CD14-positive monocyte (primary cell): ENCODE measurements around the gene CROCC. TPM values are rescaled to one million over a fixed set of nuclear protein-coding genes. Genes with fewer than 3 reads are reported as not detected.

Experiments
- DNase-seq, 3 donors: peaks; one replicate each; pipeline ENCODE4 v3.0.0-alpha.2; 2011 to 2022
- H2AFZ ChIP-seq: 2 replicates; pipeline ENCODE4 v1.6.0; 2012; ENCODE audit warnings: mild to moderate bottlenecking, low read depth, low read length, inconsistent platforms; ENCODE audit not compliant: insufficient read depth, poor library complexity, severe bottlenecking
- H3K27ac ChIP-seq, 2 donors: 1 replicate in 1 of 2; 2 replicates in 1 of 2; pipeline ENCODE4 v1.5.1; 2012 to 2013; ENCODE audit warnings: low read length in 2 of 2, control low read depth in 1 of 2, inconsistent platforms in 1 of 2, low read depth in 1 of 2, mild to moderate bottlenecking in 1 of 2
- H3K27me3 ChIP-seq, 2 donors: one replicate each; pipeline versions ENCODE4 v1.6.0 to v1.6.1; 2011 to 2013; ENCODE audit warnings: low read length in 2 of 2; ENCODE audit not compliant: control insufficient read depth in 2 of 2, insufficient read depth in 2 of 2
- H3K36me3 ChIP-seq, 2 donors: replicated peaks in 1 of 2; 1 replicate in 1 of 2; 2 replicates in 1 of 2; pipeline versions ENCODE4 v1.5.1 to v1.6.1; 2012 to 2013; ENCODE audit warnings: low read length in 2 of 2, control low read depth in 1 of 2, inconsistent platforms in 1 of 2, mild to moderate bottlenecking in 1 of 2; ENCODE audit not compliant: insufficient read depth in 2 of 2, control insufficient read depth in 1 of 2
- H3K4me1 ChIP-seq, 2 donors: 1 replicate in 1 of 2; 2 replicates in 1 of 2; pipeline versions ENCODE4 v1.5.1 to v1.6.1; 2012 to 2013; ENCODE audit warnings: low read length in 2 of 2, control low read depth in 1 of 2, inconsistent platforms in 1 of 2, mild to moderate bottlenecking in 1 of 2, moderate library complexity in 1 of 2; ENCODE audit not compliant: insufficient read depth in 2 of 2, control insufficient read depth in 1 of 2
- H3K4me2 ChIP-seq: replicated peaks from 2 replicates; pipeline ENCODE3; 2012; ENCODE audit warnings: low read length, moderate library complexity, mild to moderate bottlenecking; ENCODE audit not compliant: poor library complexity, severe bottlenecking; ENCODE audit errors: extremely low read depth
- H3K4me3 ChIP-seq, 3 experiments: fragments of 200-600 bp in 1 of 3; sonication (generic) in 1 of 3; replicated peaks in 1 of 3; 1 replicate in 2 of 3; 2 replicates in 1 of 3; pipeline ENCODE4 v1.5.1; 2011 to 2013; ENCODE audit warnings: low read length in 3 of 3, mild to moderate bottlenecking in 3 of 3, control low read depth in 2 of 3, low read depth in 2 of 3, inconsistent platforms in 1 of 3, moderate library complexity in 1 of 3
- H3K79me2 ChIP-seq: 2 replicates; pipeline ENCODE4 v1.6.0; 2012; ENCODE audit warnings: mild to moderate bottlenecking, control low read depth, inconsistent platforms, low read length, moderate library complexity; ENCODE audit not compliant: insufficient read depth
- H3K9ac ChIP-seq: 2 replicates; pipeline ENCODE4 v1.6.0; 2017; ENCODE audit warnings: low read length, mild to moderate bottlenecking; ENCODE audit not compliant: insufficient read depth, poor library complexity, severe bottlenecking
- H3K9me3 ChIP-seq, 2 donors: replicated peaks in 1 of 2; 1 replicate in 1 of 2; 2 replicates in 1 of 2; pipeline versions ENCODE4 v1.5.1 to v1.6.1; 2012 to 2013; ENCODE audit warnings: low read length in 2 of 2, control low read depth in 1 of 2; ENCODE audit not compliant: control insufficient read depth in 1 of 2, insufficient read depth in 1 of 2
- H4K20me1 ChIP-seq: 2 replicates; pipeline ENCODE4 v1.6.0; 2012; ENCODE audit warnings: mild to moderate bottlenecking, low read length, control low read depth, moderate library complexity; ENCODE audit not compliant: insufficient read depth
- H3K27ac Mint-ChIP-seq, 7 donors: one replicate each; pipeline ENCODE4 v1.8.0; 2020; ENCODE audit warnings: mild to moderate bottlenecking in 7 of 7, mixed read lengths in 7 of 7, moderate library complexity in 6 of 7, inconsistent platforms in 2 of 7
- H3K27me3 Mint-ChIP-seq, 3 donors: one replicate each; pipeline ENCODE4 v1.8.0; 2021 to 2022; ENCODE audit warnings: low read depth in 3 of 3, mild to moderate bottlenecking in 3 of 3, mixed read lengths in 3 of 3, moderate library complexity in 3 of 3, inconsistent platforms in 1 of 3
- H3K36me3 Mint-ChIP-seq, 2 donors: one replicate each; pipeline ENCODE4 v1.8.0; 2020; ENCODE audit warnings: mixed read lengths in 2 of 2, inconsistent platforms in 1 of 2, mild to moderate bottlenecking in 1 of 2
- H3K4me1 Mint-ChIP-seq: one replicate; pipeline ENCODE4 v1.8.0; 2020; ENCODE audit warnings: mild to moderate bottlenecking, mixed read lengths
- H3K4me3 Mint-ChIP-seq, 2 donors: one replicate each; pipeline ENCODE4 v1.8.0; 2020; ENCODE audit warnings: mild to moderate bottlenecking in 2 of 2, mixed read lengths in 2 of 2, moderate library complexity in 1 of 2
- H3K9me3 Mint-ChIP-seq, 7 donors: one replicate each; pipeline ENCODE4 v1.8.0; 2020 to 2022; ENCODE audit warnings: mixed read lengths in 7 of 7, mild to moderate bottlenecking in 6 of 7, moderate library complexity in 6 of 7, inconsistent platforms in 2 of 7
- WGBS: methylation state at CpG from one replicate; pipeline ENCODE4 v1.1.5; 2013; ENCODE audit warnings: missing lambda C conversion rate; ENCODE audit not compliant: insufficient coverage; 5-methylcytosine and 5-hydroxymethylcytosine counted together
- intact Hi-C, 2 donors: fragments of 100-400 bp; cut with micrococcal nuclease; formaldehyde crosslinking; loops; one replicate each; pipeline versions ENCODE4 v1.15.0 to v1.15.1; 2023
- polyA plus RNA-seq, 3 donors: library from polyadenylated mRNA; depleted of rRNA in 1 of 3; unstranded in 2 of 3; stranded (reverse) in 1 of 3; fragments of 300-500 nt in 2 of 3; fragments of >200 nt in 1 of 3; fragmentation: Illumina TruSeq in 2 of 3; gene quantifications; 1 replicate in 2 of 3; 2 replicates in 1 of 3; pipeline ENCODE4 v1.2.3, GENCODE V29; 2012 to 2021
- TF ChIP-seq, protein P1 (sequence below): fragments of 200-600 bp; IDR thresholded peaks from one replicate; pipeline ENCODE4 v1.8.0; 2022; ENCODE audit warnings: antibody characterized with exemption, mild to moderate bottlenecking

CROCC gene
- polyA plus RNA-seq, 3 donors = 0.21 to 46.1 (median 0.69) TPM

DNA sequence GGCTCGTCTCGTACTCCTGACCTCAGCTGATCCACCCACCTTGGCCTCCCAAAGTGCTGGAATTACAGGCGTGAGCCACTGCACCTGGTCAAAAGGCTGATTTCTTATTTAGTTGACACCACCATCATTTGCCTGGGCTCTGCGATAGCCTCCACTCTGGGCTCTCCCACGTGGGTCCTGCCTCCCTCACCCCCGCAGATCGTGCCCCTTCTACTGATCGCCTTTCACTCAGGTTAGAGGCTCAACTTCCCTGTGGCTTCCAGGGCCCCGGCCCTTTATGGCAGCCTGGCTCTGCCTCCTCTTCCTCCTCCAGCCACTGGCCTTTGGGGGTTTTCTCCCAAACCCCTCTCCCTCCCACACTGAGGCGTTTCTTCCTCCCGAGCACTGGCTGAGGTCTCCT is 61.2 kb downstream of the CROCC start:
- Mint-ChIP-seq H3K27ac (peak overlapping the region in 1 of 7 donors; percentile 79), H3K27me3 (peaks cover 43 to 51% (median 46%) of the 10 kb centered on the region in 3 donors), H3K4me1 (peaks cover 10% of the 10 kb centered on the region), H3K9me3 (peaks cover 0 to 9% (median 2%) of the 10 kb centered on the region in 7 donors), H3K36me3 (peaks cover 29 to 32% of the 10 kb centered on the region in 2 donors), H3K4me3 (peak overlapping the region in 1 of 2 donors; percentile 42)
- Histone ChIP-seq H3K27me3 (peaks cover 9 to 37% of the 10 kb centered on the region in 2 donors), H3K9me3 (peaks cover 0 to 10% of the 10 kb centered on the region in 2 donors), H3K4me3 (no peak overlapping the region), H3K79me2 (no peaks in the 10 kb centered on the region), H4K20me1 (no peaks in the 10 kb centered on the region), H3K9ac (no peak overlapping the region), H3K27ac (no peak overlapping the region), H3K36me3 (peaks cover 23 to 24% of the 10 kb centered on the region in 2 donors), H2AFZ (no peak overlapping the region), H3K4me2 (no peak overlapping the region), H3K4me1 (peaks cover 3 to 10% of the 10 kb centered on the region in 2 donors)
- intact Hi-C loops = no loop called here
- TF ChIP-seq, protein P1, sequence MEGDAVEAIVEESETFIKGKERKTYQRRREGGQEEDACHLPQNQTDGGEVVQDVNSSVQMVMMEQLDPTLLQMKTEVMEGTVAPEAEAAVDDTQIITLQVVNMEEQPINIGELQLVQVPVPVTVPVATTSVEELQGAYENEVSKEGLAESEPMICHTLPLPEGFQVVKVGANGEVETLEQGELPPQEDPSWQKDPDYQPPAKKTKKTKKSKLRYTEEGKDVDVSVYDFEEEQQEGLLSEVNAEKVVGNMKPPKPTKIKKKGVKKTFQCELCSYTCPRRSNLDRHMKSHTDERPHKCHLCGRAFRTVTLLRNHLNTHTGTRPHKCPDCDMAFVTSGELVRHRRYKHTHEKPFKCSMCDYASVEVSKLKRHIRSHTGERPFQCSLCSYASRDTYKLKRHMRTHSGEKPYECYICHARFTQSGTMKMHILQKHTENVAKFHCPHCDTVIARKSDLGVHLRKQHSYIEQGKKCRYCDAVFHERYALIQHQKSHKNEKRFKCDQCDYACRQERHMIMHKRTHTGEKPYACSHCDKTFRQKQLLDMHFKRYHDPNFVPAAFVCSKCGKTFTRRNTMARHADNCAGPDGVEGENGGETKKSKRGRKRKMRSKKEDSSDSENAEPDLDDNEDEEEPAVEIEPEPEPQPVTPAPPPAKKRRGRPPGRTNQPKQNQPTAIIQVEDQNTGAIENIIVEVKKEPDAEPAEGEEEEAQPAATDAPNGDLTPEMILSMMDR = no peak
- 67% methylated on average over 11 of the region's 11 CpGs for WGBS
- no peak for DNase-seq

DNA sequence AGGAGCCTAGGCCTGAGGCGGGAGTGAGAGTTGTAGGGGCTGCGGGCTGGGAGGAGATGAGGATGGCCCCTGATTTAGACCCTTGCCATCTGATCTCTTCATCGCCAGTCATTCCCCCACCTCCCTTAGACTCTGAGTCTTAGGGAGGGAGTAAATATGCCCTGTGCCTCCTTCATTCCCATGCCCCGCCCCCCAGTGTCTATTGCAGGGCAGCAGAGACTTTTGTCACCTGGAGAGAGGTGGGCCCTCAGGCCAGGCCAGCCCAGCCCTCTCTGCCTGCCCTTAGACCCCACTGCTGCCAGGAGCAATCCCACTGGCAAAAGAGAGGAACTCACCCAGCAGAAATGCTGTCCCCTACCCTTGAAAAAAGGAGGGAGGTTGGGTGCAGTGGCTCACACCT is 61.9 kb downstream of the CROCC start:
- no peak overlapping the region for H2AFZ ChIP-seq
- peaks cover 9 to 35% of the 10 kb centered on the region in 2 donors for H3K27me3 ChIP-seq
- H3K79me2 ChIP-seq = no peaks in the 10 kb centered on the region
- H3K4me1 ChIP-seq = peaks cover 3 to 10% of the 10 kb centered on the region in 2 donors
- peaks cover 28 to 29% of the 10 kb centered on the region in 2 donors for H3K36me3 ChIP-seq
- no peak overlapping the region for H3K27ac ChIP-seq
- H3K36me3 Mint-ChIP-seq = peaks cover 34 to 37% of the 10 kb centered on the region in 2 donors
- no peaks in the 10 kb centered on the region for H4K20me1 ChIP-seq
- peaks cover 0 to 9% (median 2%) of the 10 kb centered on the region in 7 donors for H3K9me3 Mint-ChIP-seq
- H3K4me2 ChIP-seq = no peak overlapping the region
- intact Hi-C loops = no loop called here
- no peak overlapping the region for H3K4me3 Mint-ChIP-seq
- WGBS = no CpG with 5 or more reads among the region's 4 CpGs
- H3K4me1 Mint-ChIP-seq = peaks cover 10% of the 10 kb centered on the region
- no peak for DNase-seq
- no peak overlapping the region for H3K4me3 ChIP-seq
- H3K9ac ChIP-seq = no peak overlapping the region
- H3K27me3 Mint-ChIP-seq = peaks cover 38 to 45% (median 40%) of the 10 kb centered on the region in 3 donors
- peak overlapping the region in 1 of 7 donors; percentile 79 for H3K27ac Mint-ChIP-seq
- peaks cover 0 to 10% of the 10 kb centered on the region in 2 donors for H3K9me3 ChIP-seq
- TF ChIP-seq, protein P1 = no peak
